Suppressor macrophage treated with lipopolysaccharide for 1 hour (primary cell): ENCODE measurements around the gene EPB41L4B.
A peak's percentile ranks its signal among the peaks of the same experiment; 100 is the strongest.

ENCODE experiments used
- DNase-seq, 3 donors: peaks; one replicate each; pipeline ENCODE4 v3.0.0-alpha.2; 2020 to 2022

The EPB41L4B gene

GRCh38 chr9:109192732-109193361 lies 128.0 kb downstream of the EPB41L4B start:
- DNase-seq: no peak

DNA sequence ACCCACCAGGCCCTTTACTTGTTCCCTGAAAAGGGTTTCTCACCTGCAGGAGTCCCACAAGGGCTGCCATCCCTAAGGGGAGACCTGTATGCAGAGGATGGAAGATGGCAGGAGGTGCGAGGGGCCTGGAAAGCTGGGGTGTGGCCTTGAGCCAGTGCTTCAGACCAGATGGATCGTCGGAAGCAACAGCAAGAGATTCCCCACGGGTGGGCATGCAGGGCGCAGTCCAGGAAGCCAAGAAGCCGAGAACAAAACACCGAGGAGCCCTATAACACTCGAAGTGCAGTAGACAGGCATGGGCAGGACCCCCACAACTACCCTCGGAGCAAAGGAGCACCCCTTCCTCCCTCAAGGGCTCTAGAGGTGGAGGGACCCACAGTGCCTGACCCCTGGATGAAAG lies 129.1 kb downstream of the EPB41L4B start:
- DNase-seq: no peak

GRCh38 chr9:109190151-109190550 lies 130.7 kb downstream of the EPB41L4B start:
- no peak for DNase-seq

GRCh38 chr9:109186857-109187520 lies 133.9 kb downstream of the EPB41L4B start:
- no peak for DNase-seq

DNA sequence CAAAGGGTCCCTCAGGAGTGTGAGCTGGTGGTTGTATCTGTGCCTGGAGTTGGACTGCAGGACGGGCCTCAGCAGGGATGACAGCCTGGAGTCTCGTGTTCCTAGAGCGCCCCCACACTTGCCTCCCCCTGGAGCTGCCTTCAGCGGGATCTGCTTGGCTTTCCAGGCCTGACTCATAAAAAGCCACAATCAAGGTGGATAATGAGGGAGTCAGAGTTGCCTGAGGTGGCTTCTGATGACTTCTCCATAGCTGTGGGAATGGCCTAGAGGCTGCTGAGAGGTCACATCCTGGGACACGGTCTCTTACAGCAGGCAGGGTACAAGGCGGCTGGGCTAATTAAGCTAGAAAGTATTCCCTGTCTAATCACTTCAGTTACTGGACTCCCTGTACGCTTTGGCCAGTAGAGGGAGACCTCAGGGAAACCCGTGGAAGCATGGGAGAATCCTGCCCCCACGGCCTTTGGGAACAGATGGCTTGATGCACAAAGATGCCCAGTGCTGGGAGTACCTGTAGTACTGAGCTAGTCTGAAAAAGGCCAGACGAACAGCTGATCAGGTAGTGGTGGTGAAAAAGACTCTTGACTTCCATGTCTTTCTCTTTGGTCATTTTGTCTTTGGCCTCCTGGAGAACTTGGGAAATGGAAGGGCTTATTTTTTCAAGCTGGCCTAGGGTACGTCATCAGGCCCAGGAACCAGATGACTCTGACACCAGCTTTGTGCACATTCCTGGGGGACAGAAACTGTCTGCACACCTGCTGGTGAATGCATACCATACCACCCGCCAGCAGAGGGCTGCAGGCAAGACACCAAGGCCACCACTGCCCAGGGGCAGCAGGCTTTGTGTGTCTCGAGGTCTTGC lies 137.7 kb downstream of the EPB41L4B start:
- DNase-seq: peak; percentile 10 to 23 (median 22)

DNA sequence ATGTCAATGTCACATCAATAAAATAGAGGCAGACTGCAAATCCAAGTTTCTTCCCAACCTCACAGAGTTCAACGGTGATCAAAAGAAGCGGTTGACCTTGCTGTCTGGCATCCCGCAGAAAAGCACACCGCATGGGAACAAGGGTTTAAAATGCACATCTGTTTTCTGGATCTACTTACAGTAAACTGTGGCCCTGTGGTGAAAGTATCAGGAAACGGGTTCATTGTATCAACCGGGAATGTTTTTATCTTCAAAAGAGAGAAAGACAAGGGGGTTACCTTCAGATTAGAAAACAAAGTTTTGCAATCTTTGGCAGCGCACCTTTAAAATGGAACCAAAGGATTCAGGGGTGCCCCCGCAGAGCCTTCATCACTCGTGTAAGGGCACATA lies 138.3 kb downstream of the EPB41L4B start:
- DNase-seq: no peak

DNA sequence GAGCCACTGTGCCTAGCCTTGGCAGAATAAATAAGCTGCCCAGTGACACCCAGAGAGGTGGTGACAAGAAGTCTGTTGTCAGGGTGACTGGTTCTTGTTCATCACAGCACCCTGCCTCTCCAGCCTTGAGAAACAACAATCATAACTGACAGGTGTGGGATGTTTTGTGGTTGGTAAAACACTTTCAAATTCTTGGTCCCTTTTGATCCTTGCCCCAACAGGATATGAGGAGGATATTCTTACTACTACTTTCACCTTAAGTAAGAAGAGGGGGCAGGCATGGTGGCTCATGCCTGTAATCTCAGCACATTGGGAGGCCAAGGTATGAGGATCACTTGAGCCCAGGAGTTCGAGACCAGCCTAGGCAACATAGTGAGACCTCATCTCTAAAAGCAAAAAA lies 139.6 kb downstream of the EPB41L4B start:
- DNase-seq: no peak

DNA sequence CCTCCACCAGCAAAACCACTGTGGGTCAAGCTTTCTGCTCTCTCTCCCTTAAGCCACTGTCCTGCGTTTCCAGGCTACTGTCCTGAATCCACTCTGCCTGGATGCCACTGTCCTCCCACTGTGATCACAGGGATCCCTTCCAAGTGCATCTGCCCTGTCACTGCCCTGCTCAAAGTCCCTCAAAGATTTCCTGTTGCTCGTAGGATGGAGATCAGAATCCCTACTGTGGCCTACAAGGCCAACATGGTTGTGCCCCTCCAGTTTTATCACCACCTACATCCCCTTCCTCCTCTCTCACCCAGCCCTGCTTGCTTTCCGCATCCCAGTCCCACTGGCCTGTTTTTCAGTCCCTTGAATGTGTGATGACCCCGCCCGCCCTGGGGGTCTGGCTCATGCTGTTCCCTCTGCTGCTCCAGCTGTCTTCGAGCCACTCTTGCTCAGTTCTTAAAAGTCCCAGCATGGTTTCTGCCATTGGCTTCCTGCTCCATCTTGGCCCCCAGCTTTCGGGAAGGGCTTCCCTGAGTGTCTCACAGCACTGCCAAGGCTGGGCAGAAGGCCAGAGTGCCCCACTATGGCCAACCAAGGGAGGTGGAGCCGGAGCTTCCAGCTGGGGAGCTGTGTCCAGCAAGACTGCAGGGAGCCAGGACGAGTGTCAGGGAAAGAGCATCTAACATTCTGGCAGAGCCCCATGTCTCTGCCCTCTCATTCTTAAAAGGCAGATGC lies 140.9 kb downstream of the EPB41L4B start:
- no peak for DNase-seq

DNA sequence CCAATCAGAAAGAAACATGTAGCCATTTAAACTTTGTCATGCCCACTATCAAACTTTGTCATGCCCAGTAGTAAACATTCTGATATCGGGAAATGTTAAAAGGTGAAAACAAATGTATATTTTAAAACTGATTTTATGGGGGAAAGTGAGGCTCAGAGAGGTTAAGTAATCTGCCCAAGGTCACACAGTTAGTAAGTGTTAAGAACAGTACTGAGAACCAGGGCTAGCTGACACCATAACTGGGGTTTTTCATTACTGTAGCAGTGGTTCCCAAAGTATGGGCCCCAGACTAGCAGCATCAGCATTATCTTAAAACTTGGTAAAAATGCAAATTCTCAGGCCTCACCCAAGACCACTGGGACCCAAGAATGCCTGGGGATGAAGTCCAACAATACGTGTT lies 143.9 kb downstream of the EPB41L4B start:
- no peak for DNase-seq

DNA sequence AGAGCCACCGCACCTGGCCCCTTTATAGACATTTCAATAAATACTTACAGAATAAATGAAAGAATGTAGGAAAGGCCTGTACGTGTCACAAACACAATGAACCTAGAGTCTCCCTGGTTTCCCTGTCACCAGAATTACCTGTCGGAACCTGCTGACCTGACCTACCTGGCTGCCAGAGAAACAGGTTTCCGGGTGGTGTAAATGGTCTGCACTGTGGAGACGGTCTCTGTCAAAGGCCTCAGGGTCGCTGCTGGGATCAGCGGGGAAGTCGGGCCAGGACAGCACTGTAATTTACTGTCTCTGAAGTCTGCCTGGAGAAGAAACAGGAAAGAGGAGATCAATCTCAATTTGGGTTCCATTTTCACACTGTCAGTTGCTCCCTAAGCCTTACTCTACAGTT lies 144.5 kb downstream of the EPB41L4B start:
- DNase-seq: no peak

GRCh38 chr9:109172935-109173334 lies 147.9 kb downstream of the EPB41L4B start:
- no peak for DNase-seq

- DNase-seq: no peak
These were observed 148.9 kb downstream of the EPB41L4B start for GRCh38 chr9:109171926-109172325.

- DNase-seq: peak in 1 of 3 donors; percentile 3
These were observed 152.7 kb downstream of the EPB41L4B start for GRCh38 chr9:109168170-109168569.

DNA sequence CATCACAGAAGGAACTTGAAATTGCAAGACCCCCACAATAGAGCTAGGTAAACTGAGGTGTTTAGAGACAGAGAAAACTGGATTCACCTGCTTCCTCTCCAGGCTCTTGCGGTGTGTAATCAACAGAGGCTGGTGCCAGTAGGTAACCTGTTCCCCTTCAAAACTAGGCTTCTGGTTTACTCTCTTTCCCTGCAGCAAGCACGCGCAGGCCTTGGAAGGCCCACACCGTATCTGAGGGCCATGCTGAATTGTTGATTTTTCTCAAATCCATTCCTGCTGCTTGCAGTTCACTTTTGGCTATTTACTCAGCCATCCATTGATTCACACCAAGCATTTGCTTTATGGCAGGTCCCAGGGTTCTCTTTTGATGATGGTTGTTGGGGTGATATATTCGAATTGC lies 153.1 kb downstream of the EPB41L4B start:
- no peak for DNase-seq

DNA sequence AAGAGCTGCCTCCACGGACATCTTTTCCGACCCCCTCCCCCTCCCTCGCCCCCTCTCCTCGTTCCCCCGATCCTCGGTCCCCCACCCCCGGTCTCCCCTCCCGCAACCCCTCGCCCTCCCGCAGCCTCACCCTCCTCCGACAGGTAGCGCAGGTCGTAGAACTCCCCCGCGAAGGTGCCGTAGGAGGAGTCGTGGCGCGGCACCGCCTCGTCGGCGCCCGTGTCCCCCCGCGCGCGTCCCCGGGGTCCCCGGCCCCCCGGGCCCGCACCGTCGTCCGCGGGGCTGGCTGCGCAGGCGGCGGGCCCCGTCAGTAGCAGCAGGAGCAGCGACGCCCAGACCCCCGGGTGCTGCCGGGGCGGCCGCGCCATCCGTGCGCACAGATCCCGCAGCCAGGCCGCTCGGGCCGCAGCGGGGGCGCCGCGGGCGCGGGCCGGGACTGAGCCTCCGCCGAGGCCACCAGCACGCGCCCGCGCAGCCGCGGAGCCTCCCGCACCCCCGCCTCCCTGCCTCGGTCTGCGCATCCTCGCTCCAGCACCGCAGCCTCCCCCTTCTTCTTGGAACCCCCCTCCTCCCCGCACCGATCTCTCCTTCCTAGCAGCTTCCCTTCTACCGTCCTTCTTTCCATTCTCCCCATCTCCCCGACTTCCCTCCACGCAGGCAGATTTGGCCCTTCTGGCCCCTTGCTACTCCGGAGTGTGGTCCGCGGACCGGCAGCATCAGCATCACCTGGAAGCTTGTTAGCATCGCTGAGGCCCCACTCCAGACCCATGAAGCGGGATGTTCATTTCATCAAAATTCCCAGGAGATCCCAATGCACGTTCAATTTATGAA lies 153.9 kb downstream of the EPB41L4B start, which contains the start of gene FRRS1L:
Gene FRRS1L (minus strand): TSS at position 479 of the 831 bp plus-strand sequence. CDS start 111 bp downstream, at position 368.
- no peak for DNase-seq

- DNase-seq: no peak
These were observed 154.6 kb downstream of the EPB41L4B start for GRCh38 chr9:109166171-109166770.

DNA sequence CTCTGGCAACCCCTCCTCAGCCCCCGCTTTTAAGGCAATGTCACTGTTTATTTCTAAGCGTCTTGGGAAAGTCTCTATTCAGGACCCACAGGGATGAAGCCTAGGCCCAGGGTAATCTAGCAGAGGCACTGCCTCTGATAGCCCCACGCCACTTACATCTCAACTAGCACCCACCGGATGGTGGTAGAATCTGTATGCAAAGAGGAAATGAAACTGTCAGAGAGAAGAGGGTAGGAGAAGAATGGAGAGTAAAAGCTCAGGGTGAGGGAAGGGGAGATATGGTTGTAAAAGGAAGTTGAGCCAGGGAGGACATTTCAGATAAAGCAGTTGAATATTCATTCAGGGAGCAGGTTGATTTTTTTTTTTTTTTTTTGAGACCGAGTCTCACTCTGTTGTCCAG lies 156.8 kb downstream of the EPB41L4B start:
- DNase-seq: peak in 1 of 3 donors; percentile 2

DNA sequence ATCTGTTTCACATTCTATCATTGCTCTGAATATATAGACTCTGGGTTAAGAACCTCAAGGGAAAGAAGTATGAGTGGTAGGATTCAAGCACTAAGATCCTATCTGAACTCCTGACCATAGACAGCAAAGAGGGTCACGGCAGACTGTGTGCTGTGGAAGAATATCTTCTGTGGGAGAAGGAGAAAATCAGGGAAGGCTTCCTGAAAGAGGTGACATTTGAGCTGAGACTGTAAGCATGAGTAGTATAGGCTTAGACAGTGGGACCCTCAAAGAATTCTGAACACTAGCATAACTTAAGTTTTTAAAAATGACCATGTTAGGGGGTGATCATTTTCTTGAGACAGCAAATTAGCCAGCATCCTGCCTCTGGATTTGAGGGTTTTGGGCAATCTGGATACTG lies 157.7 kb downstream of the EPB41L4B start:
- no peak for DNase-seq

GRCh38 chr9:109162677-109163076 lies 158.2 kb downstream of the EPB41L4B start:
- DNase-seq: no peak

DNA sequence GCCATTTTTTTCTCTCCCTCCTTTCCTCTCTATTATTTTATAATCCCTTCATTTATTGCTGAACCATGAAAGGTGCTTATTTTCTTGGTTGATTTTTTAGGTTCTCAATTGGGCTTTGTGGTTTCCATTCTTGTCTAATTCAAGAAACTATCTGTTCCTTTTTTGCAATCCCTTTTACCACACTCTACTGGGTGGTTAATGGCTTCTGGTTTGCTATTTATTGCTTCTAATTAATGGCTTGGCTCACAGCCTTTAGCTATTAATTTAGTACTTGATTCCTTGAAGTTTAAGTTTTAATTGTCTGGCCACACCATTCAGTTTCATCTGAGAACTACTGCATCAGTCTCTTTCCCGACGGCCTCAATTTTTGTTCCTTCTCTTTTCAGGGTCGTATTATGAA lies 159.4 kb downstream of the EPB41L4B start:
- no peak for DNase-seq

DNA sequence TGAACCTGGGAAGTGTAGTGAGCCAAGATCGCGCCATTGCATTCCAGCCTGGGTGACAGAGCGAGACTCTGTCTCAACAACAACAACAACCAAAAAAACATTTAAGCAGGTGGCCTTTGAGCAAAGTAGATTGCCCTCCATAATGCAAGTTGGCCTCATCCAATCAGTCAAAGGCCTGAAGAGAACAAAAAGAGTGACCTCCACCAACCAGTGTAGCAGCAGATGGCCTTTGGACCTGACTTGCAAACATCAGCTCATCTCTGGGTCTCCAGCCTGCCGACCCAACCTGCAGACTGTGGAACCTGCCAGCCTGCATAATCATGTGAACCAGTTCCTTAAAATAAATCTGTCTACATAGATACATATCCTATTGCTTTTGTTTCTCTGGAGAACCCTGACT lies 161.3 kb downstream of the EPB41L4B start:
- no peak for DNase-seq

GRCh38 chr9:109158651-109159050 lies 162.2 kb downstream of the EPB41L4B start:
- no peak for DNase-seq
